GM12878 (cell line): ENCODE measurements around the gene MEX3C.
A peak's percentile ranks its signal among the peaks of the same experiment; 100 is the strongest.

Experiments used
- ATF7 ChIP-seq: fragments of 450-650 bp; IDR thresholded peaks from 2 replicates; pipeline ENCODE4 v1.6.1; 2016; ENCODE audit warnings: low read depth, mild to moderate bottlenecking
- EP300 ChIP-seq, 2 experiments: fragments of 150-350 bp in 1 of 2; IDR thresholded peaks; 2 replicates each; pipeline ENCODE4 v1.6.1; 2011 to 2012; ENCODE audit warnings: low read depth in 2 of 2, low read length in 2 of 2, borderline replicate concordance in 1 of 2, improper control_type of control experiment in 1 of 2, inconsistent platforms in 1 of 2; ENCODE audit not compliant: control insufficient read depth in 1 of 2
- FOXK2 ChIP-seq: fragments of 450-650 bp; IDR thresholded peaks from 2 replicates; pipeline ENCODE4 v1.6.1; 2017; ENCODE audit warnings: mild to moderate bottlenecking, moderate library complexity
- GABPA ChIP-seq: IDR thresholded peaks from 2 replicates; pipeline ENCODE4 v1.6.1; 2014; ENCODE audit warnings: antibody characterized with exemption, low read depth, mild to moderate bottlenecking, inconsistent platforms
- NFXL1 ChIP-seq: fragments of 450-650 bp; IDR thresholded peaks from 2 replicates; pipeline ENCODE4 v1.6.1; 2017; ENCODE audit warnings: antibody characterized with exemption, mild to moderate bottlenecking, borderline replicate concordance
- NR2F1 ChIP-seq: fragments of 450-650 bp; conservative IDR thresholded peaks from 2 replicates; pipeline ENCODE4 v1.6.1; 2017; ENCODE audit warnings: mild to moderate bottlenecking
- POU2F2 ChIP-seq: IDR thresholded peaks from 3 replicates; pipeline ENCODE4 v1.6.1; 2011; ENCODE audit warnings: low read depth, mild to moderate bottlenecking, low read length, borderline replicate concordance
- RAD21 ChIP-seq: IDR thresholded peaks from 2 replicates; pipeline ENCODE4 v1.6.1; 2011; ENCODE audit warnings: mild to moderate bottlenecking, low read depth, low read length, moderate library complexity; ENCODE audit not compliant: insufficient read depth
- STAT1 ChIP-seq: fragments of 450-650 bp; conservative IDR thresholded peaks from 2 replicates; pipeline ENCODE4 v1.6.1; 2014; ENCODE audit warnings: antibody characterized with exemption, mild to moderate bottlenecking
- ZSCAN29 ChIP-seq: fragments of 450-650 bp; IDR thresholded peaks from 2 replicates; pipeline ENCODE4 v1.6.1; 2017; ENCODE audit warnings: mild to moderate bottlenecking, moderate library complexity
- TF ChIP-seq, protein P1 (sequence below): IDR thresholded peaks from 2 replicates; pipeline ENCODE4 v1.6.1; 2011; ENCODE audit warnings: mild to moderate bottlenecking, low read depth, low read length, moderate library complexity; ENCODE audit not compliant: insufficient replicate concordance
- TF ChIP-seq, protein P2 (sequence below), 3 experiments: IDR thresholded peaks in 2 of 3; conservative IDR thresholded peaks in 1 of 3; 2 replicates each; pipeline ENCODE4 v1.5.1; 2011; ENCODE audit warnings: low read depth in 3 of 3, low read length in 3 of 3, mild to moderate bottlenecking in 3 of 3, control low read depth in 2 of 3, moderate library complexity in 2 of 3, inconsistent platforms in 1 of 3, mixed read lengths in 1 of 3; ENCODE audit not compliant: control insufficient read depth in 2 of 3, insufficient read depth in 1 of 3; ENCODE audit errors: extremely low read depth in 1 of 3
- TF ChIP-seq, protein P3 (sequence below): fragments of 450-650 bp; formaldehyde crosslinking; IDR thresholded peaks from 2 replicates; pipeline ENCODE4 v1.5.0; 2022; ENCODE audit warnings: mild to moderate bottlenecking, missing genetic modification characterization

DNA sequence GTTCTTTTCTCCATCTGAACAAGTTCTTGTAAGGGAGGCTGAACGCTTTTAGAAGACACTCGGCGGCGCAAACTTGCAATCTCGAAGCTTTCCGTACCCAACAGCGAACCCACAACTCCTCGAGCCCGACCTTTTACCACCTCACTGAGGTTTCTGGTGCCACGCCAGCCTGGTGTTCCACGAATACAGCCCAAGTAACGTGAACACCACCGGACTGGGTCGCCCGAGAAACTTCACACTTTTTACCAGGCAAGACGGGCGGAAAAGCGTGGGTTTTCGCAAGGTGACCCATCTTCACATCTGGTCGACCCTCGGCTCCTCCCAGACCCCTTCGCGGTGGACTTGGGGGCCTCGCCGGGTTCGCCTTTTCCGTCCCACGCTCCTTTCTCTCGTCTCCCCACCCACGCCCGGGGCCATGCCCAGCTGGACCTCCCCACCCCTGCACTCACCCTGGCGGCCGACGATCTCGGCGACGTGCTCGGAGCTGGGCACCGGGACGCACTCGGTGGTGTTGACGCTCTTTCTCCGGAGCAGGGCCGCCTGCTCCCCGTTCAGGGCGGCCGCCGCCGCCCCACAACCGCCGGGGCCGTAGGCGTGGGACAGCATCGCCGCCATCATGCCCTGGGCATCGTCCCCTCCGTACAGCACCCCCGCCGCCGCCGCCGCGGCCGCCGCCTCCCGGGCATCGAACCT is 1.2 kb downstream of the MEX3C start:
- TF ChIP-seq, protein P1, sequence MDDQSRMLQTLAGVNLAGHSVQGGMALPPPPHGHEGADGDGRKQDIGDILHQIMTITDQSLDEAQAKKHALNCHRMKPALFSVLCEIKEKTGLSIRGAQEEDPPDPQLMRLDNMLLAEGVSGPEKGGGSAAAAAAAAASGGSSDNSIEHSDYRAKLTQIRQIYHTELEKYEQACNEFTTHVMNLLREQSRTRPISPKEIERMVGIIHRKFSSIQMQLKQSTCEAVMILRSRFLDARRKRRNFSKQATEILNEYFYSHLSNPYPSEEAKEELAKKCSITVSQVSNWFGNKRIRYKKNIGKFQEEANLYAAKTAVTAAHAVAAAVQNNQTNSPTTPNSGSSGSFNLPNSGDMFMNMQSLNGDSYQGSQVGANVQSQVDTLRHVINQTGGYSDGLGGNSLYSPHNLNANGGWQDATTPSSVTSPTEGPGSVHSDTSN = no peak
- TF ChIP-seq NFXL1 (no peak), POU2F2 (no peak), ATF7 (no peak), GABPA (no peak), ZSCAN29 (no peak), EP300 (IDR thresholded peaks at IDR 0.05; ENCODE audit: borderline replicate concordance in 1 of 2, control insufficient read depth in 1 of 2, low read depth in 2 of 2, low read length in 2 of 2) (no peak), RAD21 (no peak), STAT1 (no peak), NR2F1 (0 out of 2 replicates have a peak, but pooled peaks have one; percentile 32), FOXK2 (no peak)
- TF ChIP-seq, protein P2, sequence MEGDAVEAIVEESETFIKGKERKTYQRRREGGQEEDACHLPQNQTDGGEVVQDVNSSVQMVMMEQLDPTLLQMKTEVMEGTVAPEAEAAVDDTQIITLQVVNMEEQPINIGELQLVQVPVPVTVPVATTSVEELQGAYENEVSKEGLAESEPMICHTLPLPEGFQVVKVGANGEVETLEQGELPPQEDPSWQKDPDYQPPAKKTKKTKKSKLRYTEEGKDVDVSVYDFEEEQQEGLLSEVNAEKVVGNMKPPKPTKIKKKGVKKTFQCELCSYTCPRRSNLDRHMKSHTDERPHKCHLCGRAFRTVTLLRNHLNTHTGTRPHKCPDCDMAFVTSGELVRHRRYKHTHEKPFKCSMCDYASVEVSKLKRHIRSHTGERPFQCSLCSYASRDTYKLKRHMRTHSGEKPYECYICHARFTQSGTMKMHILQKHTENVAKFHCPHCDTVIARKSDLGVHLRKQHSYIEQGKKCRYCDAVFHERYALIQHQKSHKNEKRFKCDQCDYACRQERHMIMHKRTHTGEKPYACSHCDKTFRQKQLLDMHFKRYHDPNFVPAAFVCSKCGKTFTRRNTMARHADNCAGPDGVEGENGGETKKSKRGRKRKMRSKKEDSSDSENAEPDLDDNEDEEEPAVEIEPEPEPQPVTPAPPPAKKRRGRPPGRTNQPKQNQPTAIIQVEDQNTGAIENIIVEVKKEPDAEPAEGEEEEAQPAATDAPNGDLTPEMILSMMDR (IDR thresholded peaks at IDR 0.05 in 2 of 3, conservative IDR thresholded peaks at IDR 0.05 in 1 of 3; ENCODE audit: control insufficient read depth in 2 of 3, extremely low read depth in 1 of 3, insufficient read depth in 1 of 3, low read depth in 3 of 3, low read length in 3 of 3) = no peak
- TF ChIP-seq, protein P3, sequence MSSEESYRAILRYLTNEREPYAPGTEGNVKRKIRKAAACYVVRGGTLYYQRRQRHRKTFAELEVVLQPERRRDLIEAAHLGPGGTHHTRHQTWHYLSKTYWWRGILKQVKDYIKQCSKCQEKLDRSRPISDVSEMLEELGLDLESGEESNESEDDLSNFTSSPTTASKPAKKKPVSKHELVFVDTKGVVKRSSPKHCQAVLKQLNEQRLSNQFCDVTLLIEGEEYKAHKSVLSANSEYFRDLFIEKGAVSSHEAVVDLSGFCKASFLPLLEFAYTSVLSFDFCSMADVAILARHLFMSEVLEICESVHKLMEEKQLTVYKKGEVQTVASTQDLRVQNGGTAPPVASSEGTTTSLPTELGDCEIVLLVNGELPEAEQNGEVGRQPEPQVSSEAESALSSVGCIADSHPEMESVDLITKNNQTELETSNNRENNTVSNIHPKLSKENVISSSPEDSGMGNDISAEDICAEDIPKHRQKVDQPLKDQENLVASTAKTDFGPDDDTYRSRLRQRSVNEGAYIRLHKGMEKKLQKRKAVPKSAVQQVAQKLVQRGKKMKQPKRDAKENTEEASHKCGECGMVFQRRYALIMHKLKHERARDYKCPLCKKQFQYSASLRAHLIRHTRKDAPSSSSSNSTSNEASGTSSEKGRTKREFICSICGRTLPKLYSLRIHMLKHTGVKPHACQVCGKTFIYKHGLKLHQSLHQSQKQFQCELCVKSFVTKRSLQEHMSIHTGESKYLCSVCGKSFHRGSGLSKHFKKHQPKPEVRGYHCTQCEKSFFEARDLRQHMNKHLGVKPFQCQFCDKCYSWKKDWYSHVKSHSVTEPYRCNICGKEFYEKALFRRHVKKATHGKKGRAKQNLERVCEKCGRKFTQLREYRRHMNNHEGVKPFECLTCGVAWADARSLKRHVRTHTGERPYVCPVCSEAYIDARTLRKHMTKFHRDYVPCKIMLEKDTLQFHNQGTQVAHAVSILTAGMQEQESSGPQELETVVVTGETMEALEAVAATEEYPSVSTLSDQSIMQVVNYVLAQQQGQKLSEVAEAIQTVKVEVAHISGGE (CRISPR knock-in tag) = no peak
